ENCODE results near the gene MMS19. TPM values are rescaled to one million over a fixed set of nuclear protein-coding genes. Genes with fewer than 3 reads are reported as not detected.

The MMS19 gene
- total and polyA plus RNA-seq, 10 of the 15 experiments (the other 5 are each of a cell fraction or from before 2014, with no cell fraction given) = 40.2 to 112 (median 69.0) TPM

GRCh38 chr10:97520978-97521761 is 22.9 kb upstream of the MMS19 start:
- Histone ChIP-seq H3K4me1 (ENCODE audit: control insufficient read depth, insufficient read depth, low read length) (no peaks in the 10 kb centered on the region), H3K9ac (ENCODE audit: control insufficient read depth, insufficient read depth, low read length) (no peak overlapping the region), H3K9me3 (replicated peaks; ENCODE audit: control insufficient read depth, insufficient read depth, low read length) (no peaks in the 10 kb centered on the region), H3K4me3 (no peak overlapping the region), H2AFZ (ENCODE audit: control insufficient read depth, low read depth, low read length) (no peak overlapping the region), H3K27ac (ENCODE audit: control insufficient read depth, insufficient read depth) (no peak overlapping the region), H3K27me3 (replicated peaks in 1 of 2; ENCODE audit: control insufficient read depth in 2 of 2, insufficient read depth in 2 of 2, low read length in 1 of 2) (peaks cover 7 to 9% of the 10 kb centered on the region in 2 experiments), H3K36me3 (ENCODE audit: control insufficient read depth in 2 of 2, insufficient read depth in 2 of 2, low read length in 1 of 2) (no peaks in the 10 kb centered on the region), H3K79me2 (ENCODE audit: control insufficient read depth, insufficient read depth, low read length) (no peaks in the 10 kb centered on the region), H3K4me2 (ENCODE audit: control insufficient read depth, insufficient read depth) (no peak overlapping the region), H4K20me1 (ENCODE audit: control insufficient read depth, insufficient read depth) (no peaks in the 10 kb centered on the region)
- intact Hi-C loops (cut with micrococcal nuclease; ENCODE audit: unreplicated experiment) = no loop called here
- in situ Hi-C loops (cut with MboI) = no loop called here
- ATAC-seq (no peak), FAIRE-seq (no peak), DNase-seq (ENCODE audit: low read depth, low spot score) (no peak)
- POLR2A ChIA-PET = no interaction called here
- CTCF ChIA-PET = interaction anchor here (0.7 to 1.1 kb wide), 3 partner anchors 14 to 119 kb away, joined by 3 to 4 read pairs (median 4); partner anchors contain the start of gene PI4K2A
- RAD21 ChIA-PET (ENCODE audit: unreplicated experiment) = interaction anchor here (1.3 to 2.2 kb wide), 2 partner anchors 113 to 115 kb away, joined by 3 to 4 read pairs; no protein-coding TSS in a partner anchor
- WGBS (ENCODE audit: insufficient coverage, insufficient replicate concordance, low lambda C conversion rate, missing lambda C conversion rate) = 28% methylated on average over 11 of the region's 11 CpGs
- no TSS peak for BruUV-seq (replicated peaks)
- SMC1A ChIA-PET (ENCODE audit: uncharacterized antibody, unreplicated experiment) = no interaction called here
- TF ChIP-seq CBX3 (IDR thresholded peaks at IDR 0.05; ENCODE audit: borderline replicate concordance, low read depth) = no peak
- TF ChIP-seq RAD21 (IDR thresholded peaks at IDR 0.05; ENCODE audit: insufficient read depth, low read depth, low read length) = peak; percentile 27
- TF ChIP-seq BMI1 (IDR thresholded peaks at IDR 0.05; ENCODE audit: borderline replicate concordance) = no peak

GRCh38 chr10:97520520-97520919 is 22.3 kb upstream of the MMS19 start:
- no peaks in the 10 kb centered on the region for H4K20me1 ChIP-seq (ENCODE audit: control insufficient read depth, insufficient read depth)
- BruUV-seq (replicated peaks) = no TSS peak
- ChIA-PET CTCF (interaction anchor here (1.3 kb wide), 1 partner anchor 47 kb away, joined by 3 read pairs; no protein-coding TSS in a partner anchor), POLR2A (no interaction called here), RAD21 (ENCODE audit: unreplicated experiment) (interaction anchor here (1.3 kb wide), 1 partner anchor 113 kb away, joined by 3 read pairs; no protein-coding TSS in a partner anchor), SMC1A (ENCODE audit: uncharacterized antibody, unreplicated experiment) (no interaction called here)
- ATAC-seq (no peak), FAIRE-seq (no peak), DNase-seq (ENCODE audit: low read depth, low spot score) (no peak)
- 32% methylated on average over 4 of the region's 5 CpGs for WGBS (ENCODE audit: insufficient coverage, insufficient replicate concordance, low lambda C conversion rate, missing lambda C conversion rate)
- no peaks in the 10 kb centered on the region for H3K79me2 ChIP-seq (ENCODE audit: control insufficient read depth, insufficient read depth, low read length)
- H3K4me1 ChIP-seq (ENCODE audit: control insufficient read depth, insufficient read depth, low read length) = no peaks in the 10 kb centered on the region
- no peak overlapping the region for H3K4me2 ChIP-seq (ENCODE audit: control insufficient read depth, insufficient read depth)
- no peak overlapping the region for H3K27ac ChIP-seq (ENCODE audit: control insufficient read depth, insufficient read depth)
- TF ChIP-seq ZSCAN29 (IDR thresholded peaks at IDR 0.05) = no peak
- TF ChIP-seq HDAC6 (IDR thresholded peaks at IDR 0.05; ENCODE audit: unreplicated experiment) = no peak
- TF ChIP-seq MYC (IDR thresholded peaks at IDR 0.05; ENCODE audit: insufficient read depth, insufficient read length, insufficient replicate concordance, low read length, severe bottlenecking) = no peak
- no peak for TF ChIP-seq EZH2 (IDR thresholded peaks at IDR 0.05; ENCODE audit: borderline replicate concordance, control insufficient read depth, low read depth, low read length)
- no peak for TF ChIP-seq RB1 (IDR thresholded peaks at IDR 0.05; ENCODE audit: borderline replicate concordance)
- TF ChIP-seq ZZZ3 (IDR thresholded peaks at IDR 0.05; ENCODE audit: control insufficient read depth, insufficient read length, low read depth) = no peak
- TF ChIP-seq KLF5 (IDR thresholded peaks at IDR 0.05; ENCODE audit: partially characterized antibody) = no peak
- no peak for TF ChIP-seq TCF3 (IDR thresholded peaks at IDR 0.05; ENCODE audit: borderline replicate concordance, insufficient read depth, low read depth, low read length)
- TF ChIP-seq HSF1 (IDR thresholded peaks at IDR 0.05; ENCODE audit: low read depth, low read length) = no peak
- TF ChIP-seq BRCA1 (IDR thresholded peaks at IDR 0.05; ENCODE audit: low read depth, low read length) = no peak
- TF ChIP-seq TCF7 (IDR thresholded peaks at IDR 0.05; ENCODE audit: borderline replicate concordance) = no peak
- TF ChIP-seq MTA2 (IDR thresholded peaks at IDR 0.05; ENCODE audit: low read depth) = no peak
- no peak for TF ChIP-seq NRF1 (conservative IDR thresholded peaks at IDR 0.05; ENCODE audit: low read depth, low read length)
- H2AFZ ChIP-seq (ENCODE audit: control insufficient read depth, low read depth, low read length) = no peak overlapping the region
- intact Hi-C loops (cut with micrococcal nuclease; ENCODE audit: unreplicated experiment) = no loop called here
- H3K27me3 ChIP-seq (replicated peaks in 1 of 2; ENCODE audit: control insufficient read depth in 2 of 2, insufficient read depth in 2 of 2, low read length in 1 of 2) = peaks cover 7 to 9% of the 10 kb centered on the region in 2 experiments
- no peak overlapping the region for H3K9ac ChIP-seq (ENCODE audit: control insufficient read depth, insufficient read depth, low read length)
- H3K9me3 ChIP-seq (replicated peaks; ENCODE audit: control insufficient read depth, insufficient read depth, low read length) = no peaks in the 10 kb centered on the region
- in situ Hi-C loops (cut with MboI) = no loop called here
- H3K36me3 ChIP-seq (ENCODE audit: control insufficient read depth in 2 of 2, insufficient read depth in 2 of 2, low read length in 1 of 2) = no peaks in the 10 kb centered on the region
- H3K4me3 ChIP-seq = no peak overlapping the region
